CD4-positive, alpha-beta T cell treated with Interleukin-6 at 100 ng/mL for 8 hours (primary cell): ENCODE measurements around the gene NUP153.
A peak's percentile ranks its signal among the peaks of the same experiment; 100 is the strongest.
"Not testable (repeated sequence)": the region's sequence is repeated elsewhere in the genome, so short reads cannot be mapped to it uniquely, and the experiment has no call there.

Source experiments
- DNase-seq: peaks from one replicate; pipeline ENCODE4 v3.0.0-alpha.2; 2020; ENCODE audit warnings: mixed read lengths, low spot score

NUP153 gene

GRCh38 chr6:17714177-17714576 is 7.5 kb upstream of the NUP153 start:
- no peak for DNase-seq

- DNase-seq = no peak
Observed at GRCh38 chr6:17712576-17712975, 5.9 kb upstream of the NUP153 start.

GRCh38 chr6:17710331-17710730 is 3.6 kb upstream of the NUP153 start:
- no peak for DNase-seq

- DNase-seq = no peak
Observed at GRCh38 chr6:17709476-17709875, 2.8 kb upstream of the NUP153 start.

GRCh38 chr6:17708035-17708434 is 1.3 kb upstream of the NUP153 start:
- not testable (repeated sequence) for DNase-seq

GRCh38 chr6:17707371-17707651 is 586 bp upstream of the NUP153 start:
- DNase-seq = no peak

- DNase-seq = peak; percentile 78
Observed at GRCh38 chr6:17705778-17706579, 746 bp downstream of the NUP153 start.

- DNase-seq = no peak
Observed at GRCh38 chr6:17705428-17705777, 1.3 kb downstream of the NUP153 start.

- peak; percentile 39 for DNase-seq
Observed at GRCh38 chr6:17703256-17703694, 3.5 kb downstream of the NUP153 start.

GRCh38 chr6:17700421-17701416 is 6.0 kb downstream of the NUP153 start:
- DNase-seq = no peak

GRCh38 chr6:17691925-17692538 is 14.7 kb downstream of the NUP153 start:
- no peak for DNase-seq

GRCh38 chr6:17688481-17688880 is 18.2 kb downstream of the NUP153 start:
- no peak for DNase-seq

GRCh38 chr6:17687136-17687535 is 19.6 kb downstream of the NUP153 start:
- no peak for DNase-seq

GRCh38 chr6:17684134-17684533 is 22.6 kb downstream of the NUP153 start:
- no peak for DNase-seq

GRCh38 chr6:17683428-17683827 is 23.3 kb downstream of the NUP153 start:
- DNase-seq = no peak

GRCh38 chr6:17679726-17680125 is 27.0 kb downstream of the NUP153 start:
- no peak for DNase-seq

- DNase-seq = no peak
Observed at GRCh38 chr6:17677602-17678001, 29.1 kb downstream of the NUP153 start.

GRCh38 chr6:17673543-17674254 is 33.0 kb downstream of the NUP153 start:
- peak; percentile 4 for DNase-seq

- DNase-seq = no peak
Observed at GRCh38 chr6:17672064-17672718, 34.5 kb downstream of the NUP153 start.

- no peak for DNase-seq
Observed at GRCh38 chr6:17666646-17667045, 40.1 kb downstream of the NUP153 start.

GRCh38 chr6:17665132-17665531 is 41.6 kb downstream of the NUP153 start:
- no peak for DNase-seq

- no peak for DNase-seq
Observed at GRCh38 chr6:17663226-17663625, 43.5 kb downstream of the NUP153 start.
